ENCODE data around the gene SLC30A1.

Gene SLC30A1

DNA sequence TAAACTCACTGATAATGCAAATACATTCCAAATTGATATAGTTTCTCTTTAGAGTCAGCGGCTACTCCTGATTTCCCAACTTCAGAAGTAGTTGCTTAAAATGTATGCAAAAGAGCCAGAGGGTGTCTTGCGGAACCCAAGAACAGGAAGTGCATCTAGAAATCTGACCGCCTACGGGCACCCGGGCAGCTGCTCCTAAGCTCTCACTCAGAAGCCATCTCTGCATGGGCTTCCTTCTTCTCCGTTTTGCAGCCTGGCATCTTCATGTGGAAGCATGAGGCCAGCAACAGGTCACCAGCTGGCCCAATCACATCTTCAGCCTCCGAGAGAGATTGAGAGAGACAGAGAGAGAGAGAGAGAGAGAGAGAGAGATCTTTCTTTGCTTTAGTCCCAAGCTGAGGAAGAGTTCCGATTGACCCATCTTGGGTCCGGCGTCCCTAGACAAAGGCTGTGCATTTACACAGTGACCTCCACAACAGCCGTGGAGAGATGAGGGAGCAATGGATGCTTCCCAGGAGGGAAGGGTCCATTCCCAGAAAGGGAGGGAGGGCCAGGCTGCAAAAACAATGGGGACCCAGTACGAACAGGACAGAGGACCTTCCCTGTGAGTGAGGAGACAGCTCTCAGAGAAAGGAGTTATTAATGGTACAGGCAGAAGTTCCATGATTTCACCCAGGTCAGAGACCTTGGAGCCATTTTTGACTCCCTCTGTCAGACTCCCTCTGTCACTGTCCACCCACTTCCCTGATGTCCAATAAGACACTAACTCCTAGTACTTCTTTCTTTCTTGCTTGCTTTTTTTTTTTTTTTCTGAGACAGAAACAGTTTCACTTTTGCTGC is 28.2 kb upstream of the SLC30A1 start:
- DNase-seq, result peak; percentile 17

DNA sequence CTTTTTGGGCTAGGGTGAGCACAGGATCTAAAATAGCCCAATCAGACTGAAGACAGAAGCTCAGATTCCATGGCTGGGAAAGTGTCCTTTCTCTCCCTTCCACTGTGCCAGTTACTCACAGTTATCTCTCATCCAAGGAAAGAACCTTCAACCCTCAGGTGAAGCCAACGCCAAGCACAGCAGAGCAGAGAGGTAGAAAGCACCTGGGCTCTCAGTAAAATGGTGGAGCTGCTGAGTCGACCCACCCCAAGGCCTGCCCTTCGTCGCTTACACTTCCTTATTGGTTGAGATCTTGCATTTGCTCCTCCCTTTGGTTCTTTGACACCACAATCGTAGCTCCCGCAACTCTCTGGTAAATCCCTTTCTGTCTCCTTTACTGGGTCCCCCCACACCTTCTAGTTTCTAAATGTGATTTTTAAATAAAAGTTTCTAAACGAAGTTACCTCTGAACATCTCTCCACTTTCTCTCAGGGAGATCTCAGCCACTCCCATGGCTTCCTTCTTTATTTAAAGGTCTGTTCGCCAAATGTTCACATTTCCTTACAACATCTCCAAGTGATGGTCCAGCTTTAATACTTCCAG is 27.5 kb upstream of the SLC30A1 start:
- peak; percentile 11 for DNase-seq

DNA sequence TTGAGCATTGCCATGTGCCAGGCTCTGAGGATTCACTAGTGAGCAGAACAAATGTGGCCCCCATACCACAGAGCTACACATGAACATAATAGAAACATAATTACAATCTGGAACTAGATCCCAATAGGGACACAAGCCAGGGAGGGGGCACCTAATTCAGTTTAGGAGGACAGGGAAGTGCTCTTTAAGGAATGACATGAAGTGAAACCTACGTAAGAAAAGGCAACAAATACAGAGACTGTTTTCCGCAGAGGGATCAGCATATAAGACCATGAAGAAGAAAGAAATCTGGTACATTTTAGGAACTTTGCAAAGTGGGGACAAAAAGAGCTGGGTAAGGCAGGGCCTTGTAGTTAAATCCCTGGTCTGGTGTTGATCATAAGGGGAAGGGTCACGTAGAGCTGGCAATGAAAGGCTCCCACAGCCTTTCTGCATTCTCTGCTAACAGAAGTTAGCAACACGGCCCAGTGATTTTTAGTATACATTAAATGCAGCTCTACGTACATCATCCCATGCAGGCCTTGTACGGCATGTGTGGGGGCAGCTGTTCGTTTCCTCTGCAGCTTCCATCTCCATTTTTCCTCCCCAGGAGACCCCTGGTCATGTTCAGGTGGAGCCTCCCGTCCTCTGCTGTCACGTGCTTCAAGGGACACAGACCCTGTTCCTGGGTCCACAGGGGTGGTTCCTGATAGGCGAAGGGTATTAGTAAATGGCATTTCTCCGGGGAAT is 26.8 kb upstream of the SLC30A1 start:
- DNase-seq, result no peak

DNA sequence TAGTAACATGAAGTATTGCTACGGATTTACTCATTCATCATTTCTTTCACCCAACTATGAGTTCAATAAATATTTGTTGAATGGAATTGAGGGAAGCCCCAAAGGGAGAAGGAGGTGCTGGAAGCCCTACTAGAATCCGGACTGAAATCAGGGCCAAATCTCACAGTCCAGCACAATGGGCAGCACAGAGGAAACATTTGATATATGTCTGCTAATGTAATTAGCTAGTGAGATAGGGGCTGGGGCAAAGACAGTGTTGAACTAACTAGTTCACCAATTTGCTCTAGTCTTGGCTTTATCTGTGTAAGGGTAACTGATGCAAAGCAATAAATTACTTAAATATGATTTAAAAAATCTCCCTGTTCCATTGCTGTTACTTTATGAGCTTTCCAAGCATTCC is 26.1 kb upstream of the SLC30A1 start:
- DNase-seq, result no peak

DNA sequence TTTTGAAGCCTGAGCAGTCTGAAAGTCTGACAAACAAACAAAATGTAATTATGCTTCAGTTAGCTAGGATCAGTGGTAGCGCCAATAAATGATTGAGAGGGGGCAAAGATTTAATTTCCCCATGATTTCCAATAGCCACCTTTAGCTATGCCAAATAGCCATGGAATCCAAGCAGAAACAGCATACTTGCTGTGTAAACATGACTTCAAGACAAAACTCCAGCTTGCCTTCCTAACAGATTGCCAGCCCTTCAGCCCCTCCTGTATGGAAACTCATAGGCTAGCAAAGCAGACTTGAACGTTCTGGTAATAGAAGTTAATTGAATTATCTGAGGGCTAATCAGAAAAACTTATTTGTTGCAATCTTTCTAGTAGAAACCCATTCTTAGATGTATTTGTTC is 25.6 kb upstream of the SLC30A1 start:
- no peak for DNase-seq

DNA sequence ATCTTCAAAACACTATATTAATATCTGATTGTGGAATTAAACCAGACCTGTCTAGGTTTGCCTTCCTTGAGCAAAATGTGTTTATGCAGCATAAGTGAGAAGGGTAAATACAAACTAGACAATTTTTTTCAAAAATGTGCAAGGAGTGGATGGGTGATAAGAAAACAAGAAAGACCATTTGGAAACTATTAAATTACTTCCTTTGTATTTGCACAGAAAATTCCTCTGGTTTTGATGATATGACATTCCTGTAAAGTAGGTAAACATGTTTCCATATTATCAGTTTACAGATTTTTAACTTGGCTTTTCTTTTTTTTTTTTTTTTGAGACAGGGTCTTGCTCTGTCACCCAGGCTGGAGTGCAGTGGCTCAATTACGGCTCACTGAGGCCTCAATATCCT is 24.8 kb upstream of the SLC30A1 start:
- DNase-seq, result no peak

DNA sequence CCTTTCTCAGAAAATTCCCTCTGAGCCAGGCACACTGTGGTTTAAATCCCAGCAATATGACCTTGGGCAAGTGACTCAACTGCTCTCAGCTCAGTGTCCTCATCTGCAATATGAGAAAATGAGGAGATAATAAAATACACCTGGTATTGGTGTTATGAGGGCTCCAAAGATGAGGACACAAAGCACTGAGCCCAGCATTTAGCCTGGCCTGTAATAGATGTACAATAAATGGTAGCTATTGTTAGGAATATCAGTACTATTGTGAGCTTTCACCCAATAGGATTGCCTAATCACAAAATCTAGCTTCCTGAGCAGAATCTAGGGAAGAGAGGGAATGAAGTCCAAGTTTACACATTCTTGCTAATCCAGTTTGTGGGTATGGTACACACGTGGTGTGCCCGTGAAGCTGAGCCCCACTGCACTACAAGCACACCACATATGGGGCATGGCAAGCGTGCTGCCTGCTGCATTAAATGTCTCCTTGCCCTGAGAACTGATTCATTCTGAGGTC is 24.3 kb upstream of the SLC30A1 start:
- no peak for DNase-seq

DNA sequence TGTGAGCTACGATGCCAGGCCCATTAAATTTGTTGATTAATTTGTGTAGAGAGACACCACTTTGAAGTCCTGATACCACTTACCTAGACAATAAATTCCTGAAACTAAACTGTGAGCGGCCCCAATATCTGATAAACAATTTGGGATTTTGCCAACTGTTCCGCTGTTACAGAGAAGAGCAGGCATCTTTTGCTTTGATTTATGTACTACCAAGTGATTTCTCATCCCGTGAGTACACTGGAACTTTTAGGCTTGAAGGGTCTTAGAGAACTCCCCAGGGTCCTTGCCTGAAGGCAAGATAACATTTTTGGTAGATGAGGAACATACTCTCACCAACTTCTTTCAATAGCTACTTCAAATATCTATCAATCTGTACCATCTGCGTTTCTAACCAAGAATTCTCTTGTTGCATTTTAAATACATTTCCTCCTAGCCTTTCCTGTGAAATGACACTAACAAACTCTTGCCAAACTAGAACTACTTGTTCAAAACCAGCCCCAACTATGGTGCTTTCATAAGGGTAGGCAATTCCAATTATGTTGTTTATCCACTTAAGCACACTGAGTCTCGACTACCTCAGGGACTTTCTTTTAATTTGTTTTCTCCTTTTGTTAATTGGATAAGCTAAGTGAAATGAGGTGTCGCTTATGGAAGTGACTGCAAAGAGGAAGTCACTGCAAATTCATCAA is 23.2 kb upstream of the SLC30A1 start:
- no peak for DNase-seq

DNA sequence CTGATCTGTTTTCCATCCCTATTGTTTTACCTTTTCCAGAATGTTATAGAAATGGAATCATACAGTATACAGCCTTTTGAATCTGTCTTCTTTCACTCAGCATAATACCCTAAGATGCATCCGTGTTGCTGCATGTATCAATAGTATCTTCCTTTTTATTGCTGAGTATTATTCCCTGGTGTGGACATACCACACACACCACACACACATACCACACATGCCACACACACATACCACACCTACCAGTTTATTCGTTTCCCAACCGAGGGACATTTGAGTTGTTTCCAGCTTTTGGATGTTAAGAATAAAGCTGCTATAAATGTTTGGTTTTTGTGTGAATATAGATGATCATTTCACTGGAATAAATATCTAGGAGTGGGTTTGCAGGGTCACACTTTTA is 22.2 kb upstream of the SLC30A1 start:
- DNase-seq, result no peak

DNA sequence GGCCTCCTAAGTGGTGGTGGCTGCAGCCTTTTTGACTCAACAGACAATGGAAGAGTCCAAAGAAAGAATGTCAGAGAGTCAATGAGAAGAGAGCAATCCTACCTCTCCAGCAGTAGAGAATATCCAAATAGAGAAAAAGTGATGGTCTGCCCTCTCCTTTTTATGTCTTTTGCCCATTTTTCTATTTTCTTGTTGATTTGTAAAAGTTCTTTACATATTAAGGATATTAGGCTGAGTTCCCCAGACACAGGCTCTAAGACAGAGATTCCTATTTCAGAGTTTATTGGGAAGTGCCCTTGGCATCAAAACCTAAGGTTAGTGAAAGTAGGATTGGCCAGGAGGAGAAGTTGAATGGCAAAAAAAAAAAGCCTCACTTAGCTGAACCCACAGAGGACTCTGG is 20.3 kb upstream of the SLC30A1 start:
- no peak for DNase-seq

DNA sequence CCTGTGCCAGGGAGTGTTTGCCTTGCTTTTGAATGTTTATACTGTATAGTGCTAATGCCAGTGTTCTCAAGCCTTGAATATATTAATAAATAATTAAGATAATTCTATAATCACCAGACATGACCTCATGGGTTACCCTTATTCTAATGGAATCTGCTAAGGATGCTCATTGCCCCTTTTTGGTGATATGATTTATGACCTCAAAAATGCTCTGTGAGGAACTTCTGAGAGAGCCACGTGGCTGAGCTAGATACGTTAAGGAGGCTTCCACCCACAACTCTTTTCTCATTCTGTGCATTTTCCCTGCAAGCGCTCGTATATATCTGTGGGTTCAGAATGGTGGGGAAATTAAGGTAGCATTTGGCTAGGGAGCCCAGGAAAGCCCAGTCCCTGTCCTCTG is 19.6 kb upstream of the SLC30A1 start:
- no peak for DNase-seq

DNA sequence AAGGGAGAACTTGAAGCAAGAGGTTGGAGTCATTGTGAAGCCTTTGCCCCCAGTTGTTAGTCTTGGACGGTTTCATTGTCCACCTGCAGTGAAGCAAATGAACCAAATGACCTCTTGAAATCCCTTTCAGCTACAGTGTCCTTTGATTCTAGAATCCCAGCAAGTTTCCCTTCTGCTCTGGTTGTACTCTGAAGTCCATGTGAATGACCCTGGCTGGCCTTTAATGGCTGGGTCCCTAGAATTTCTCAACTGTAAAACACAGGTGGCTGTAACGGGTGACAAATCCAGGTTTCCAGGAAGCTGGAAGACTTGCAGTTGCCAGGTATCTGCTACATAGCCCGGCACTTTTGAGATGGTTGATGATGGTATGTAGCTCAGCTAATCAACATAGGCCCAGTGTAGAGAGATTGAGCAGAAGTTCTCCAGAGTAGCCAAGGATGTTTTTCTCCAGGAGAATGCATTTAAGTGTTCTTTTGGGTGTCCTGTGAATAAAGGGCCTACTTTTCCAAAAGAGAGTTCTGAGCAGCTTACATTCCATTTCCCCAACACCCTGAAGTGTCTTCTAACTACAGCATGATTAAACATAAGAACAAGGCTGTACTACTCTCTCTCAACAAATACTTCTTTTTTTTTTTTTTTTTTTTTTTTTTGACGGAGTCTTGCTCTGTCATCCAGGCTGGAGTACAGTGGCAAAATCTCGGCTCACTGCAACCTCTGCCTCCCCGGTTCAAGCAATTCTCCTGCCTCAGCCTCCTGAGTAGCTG is 17.6 kb upstream of the SLC30A1 start:
- no peak for DNase-seq

DNA sequence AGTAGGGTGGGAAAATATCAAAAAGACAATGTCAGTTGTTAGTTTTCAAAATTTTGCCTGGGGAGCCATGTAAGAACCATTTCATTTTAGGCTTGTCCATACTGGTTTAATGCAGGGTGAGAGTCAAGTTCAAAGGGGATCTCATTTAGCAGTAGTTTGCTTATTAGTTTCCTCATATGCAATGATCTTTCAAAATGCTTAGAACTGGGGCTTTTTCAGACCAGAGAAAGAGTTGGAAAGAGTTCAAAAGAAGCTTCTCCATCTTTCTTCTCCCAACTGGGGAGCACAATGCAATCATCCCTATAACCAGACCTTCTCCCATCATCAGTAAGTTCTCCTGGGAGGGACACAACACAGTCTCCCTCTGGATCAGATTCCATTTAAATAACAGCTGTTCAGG is 16.5 kb upstream of the SLC30A1 start:
- no peak for DNase-seq

DNA sequence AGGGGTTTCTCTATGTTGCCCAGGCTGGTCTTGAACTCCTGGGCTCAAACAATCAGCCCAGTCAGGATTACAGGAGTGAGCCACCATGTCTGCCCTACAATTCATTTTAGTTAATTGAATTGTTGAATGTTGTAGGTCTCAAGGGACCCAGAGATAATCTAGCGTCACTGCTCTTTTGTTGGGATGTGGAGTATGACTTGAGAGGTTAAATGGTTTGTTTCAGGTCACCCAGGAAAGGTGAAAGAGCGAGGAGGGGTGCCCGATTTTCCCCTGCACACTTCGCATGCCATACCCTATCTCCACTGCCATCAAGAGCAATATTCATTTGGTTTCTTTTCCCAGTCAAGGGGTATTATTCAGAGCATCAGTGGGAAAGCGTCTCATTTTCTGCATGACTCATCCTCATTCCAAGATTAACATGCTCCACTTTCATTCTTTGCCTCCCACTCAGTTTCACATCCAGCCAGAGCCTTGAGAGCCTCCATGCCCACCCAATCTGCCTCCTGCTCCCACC is 13.1 kb upstream of the SLC30A1 start:
- DNase-seq, result no peak

DNA sequence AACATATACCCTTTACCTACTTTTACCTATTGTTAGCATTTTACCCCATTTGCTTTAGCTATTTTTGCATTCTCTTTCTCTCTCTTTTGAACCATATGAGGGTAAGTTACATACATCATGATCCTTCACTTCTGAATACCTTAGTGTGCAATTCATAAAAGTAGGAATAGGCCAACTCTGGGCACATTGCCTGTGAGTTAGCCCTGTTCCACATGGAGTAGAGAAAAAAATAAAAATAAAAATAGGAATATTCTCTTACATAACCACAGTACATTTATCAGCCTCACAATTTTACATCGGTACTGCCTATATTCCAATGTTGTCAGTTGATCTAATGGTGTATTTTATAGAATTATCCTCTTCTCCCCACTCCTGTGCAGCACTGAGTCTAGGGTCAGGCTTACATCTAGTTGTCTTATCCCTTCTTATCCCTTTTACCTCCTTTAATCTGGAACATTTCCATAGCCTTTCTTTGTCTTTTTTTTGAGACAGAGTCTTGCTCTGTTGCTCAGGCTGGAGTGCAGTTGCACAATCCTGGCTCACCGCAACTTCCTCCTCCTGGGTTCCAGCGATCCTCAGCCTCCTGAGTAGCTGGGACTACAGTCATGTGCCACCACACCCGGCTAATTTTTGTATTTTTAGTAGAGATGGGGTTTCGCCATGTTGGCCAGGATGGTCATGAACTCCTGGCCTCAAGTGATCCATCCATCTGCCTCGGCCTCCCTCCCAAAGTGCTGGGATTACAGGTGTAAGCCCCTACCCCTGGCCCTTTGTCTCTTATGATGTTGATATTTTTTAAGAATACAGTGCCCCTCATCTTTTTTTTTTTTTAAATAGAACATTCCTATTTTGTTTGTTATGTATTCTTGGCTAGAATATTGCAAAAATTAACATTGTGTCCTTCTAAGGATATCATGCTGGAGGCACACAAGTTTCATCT is 11.1 kb upstream of the SLC30A1 start:
- DNase-seq, result no peak

DNA sequence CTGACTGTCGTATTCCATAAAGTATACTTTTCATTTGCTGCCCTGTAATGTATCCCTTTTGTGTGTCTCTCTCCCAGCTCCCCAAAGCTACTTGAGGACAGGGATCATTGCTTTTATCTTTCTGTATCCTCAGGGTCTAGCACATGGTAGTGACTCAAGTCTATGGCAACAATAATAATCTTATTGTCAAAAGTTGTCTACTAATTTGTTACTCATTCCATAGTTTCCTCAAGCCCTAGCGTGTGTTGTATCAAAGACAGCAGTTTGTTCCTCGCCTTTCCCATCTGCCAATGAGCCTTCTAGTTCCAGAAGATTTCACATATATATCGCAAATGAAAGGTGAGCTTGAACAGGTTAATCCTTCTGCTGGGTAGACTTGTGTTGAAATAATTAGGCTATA is 9.8 kb upstream of the SLC30A1 start:
- no peak for DNase-seq

DNA sequence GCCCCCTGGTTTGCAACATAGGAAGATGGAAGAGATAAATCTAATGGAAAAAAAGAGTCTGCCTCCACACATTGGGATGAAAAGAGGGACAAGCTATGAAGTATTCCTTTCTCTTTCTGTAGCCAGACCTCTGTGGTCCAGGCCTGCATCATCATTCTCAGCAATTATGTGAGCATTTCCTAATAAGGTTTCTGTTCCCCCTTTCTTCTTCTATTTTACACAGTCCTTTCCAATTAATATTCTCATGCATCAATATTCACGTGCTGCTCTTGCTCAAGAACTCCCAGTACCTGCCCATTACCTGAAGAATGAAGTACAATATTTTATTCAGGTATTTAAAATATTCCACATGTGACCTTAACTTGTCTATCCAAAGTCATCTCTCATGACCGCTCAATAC is 8.2 kb upstream of the SLC30A1 start:
- no peak for DNase-seq

DNA sequence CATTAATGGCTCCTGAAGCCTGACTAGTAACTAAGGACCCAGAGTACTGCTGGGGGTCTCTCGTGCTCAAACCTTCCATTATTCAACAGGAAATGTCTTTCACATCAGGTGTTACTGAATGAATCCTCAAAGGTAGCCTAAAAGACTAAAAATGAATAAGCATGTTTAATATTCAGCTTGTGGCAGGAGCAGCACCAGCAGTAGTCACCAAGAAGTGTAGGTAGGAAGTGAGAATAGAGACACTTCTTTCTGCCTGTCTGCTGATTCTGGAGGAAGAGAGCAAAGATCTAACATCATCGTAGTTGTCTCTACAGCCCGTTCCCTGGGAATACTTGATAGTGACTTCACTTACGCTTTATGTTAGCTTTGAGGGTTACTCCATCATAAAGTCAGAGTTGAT is 7.6 kb upstream of the SLC30A1 start:
- no peak for DNase-seq

DNA sequence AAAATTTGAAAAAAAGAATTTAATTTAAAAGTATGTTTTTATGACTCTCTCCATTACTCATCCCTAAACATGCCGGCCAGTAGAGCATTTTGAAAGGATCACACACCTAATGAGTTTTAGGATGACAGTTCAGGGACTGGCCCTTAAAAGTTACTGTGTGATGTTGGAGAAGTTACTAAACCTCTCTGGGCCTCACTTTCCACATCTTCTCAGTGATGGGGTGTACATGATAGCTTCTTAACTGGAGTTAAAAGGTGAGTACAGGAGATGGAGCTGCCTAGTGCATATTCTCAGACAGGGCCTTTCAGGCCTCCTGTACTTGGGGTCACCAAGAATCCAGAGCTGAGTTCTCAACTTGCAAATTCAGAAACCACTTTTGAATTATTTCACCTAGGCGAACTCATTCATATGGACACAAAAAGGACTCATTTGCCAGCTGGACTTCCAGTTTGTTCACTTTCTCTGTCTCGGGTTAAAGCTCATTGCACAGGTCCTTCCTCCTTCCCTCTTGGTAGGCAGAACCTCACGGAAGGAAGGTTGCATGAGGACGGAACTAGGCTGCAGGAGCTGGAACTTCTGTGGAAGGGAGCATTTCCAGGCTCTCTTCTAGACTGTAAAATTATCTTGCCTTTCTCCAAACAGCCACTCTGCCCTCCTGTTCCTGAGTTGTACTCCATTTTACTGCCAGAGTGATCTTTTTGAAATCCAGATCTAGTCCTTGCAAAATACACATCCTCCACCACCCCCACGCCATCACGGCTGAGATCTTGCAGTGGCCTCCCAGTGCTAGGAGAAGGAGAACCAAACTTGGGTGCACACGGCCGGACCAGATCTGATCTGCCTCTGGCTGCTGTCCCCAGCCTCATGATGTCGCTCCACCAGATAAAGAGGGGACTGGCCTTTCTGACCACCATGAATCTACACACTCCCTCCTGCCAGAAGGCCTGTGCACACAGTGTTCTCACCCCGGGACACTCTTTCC is 4.3 kb upstream of the SLC30A1 start:
- DNase-seq, result no peak

DNA sequence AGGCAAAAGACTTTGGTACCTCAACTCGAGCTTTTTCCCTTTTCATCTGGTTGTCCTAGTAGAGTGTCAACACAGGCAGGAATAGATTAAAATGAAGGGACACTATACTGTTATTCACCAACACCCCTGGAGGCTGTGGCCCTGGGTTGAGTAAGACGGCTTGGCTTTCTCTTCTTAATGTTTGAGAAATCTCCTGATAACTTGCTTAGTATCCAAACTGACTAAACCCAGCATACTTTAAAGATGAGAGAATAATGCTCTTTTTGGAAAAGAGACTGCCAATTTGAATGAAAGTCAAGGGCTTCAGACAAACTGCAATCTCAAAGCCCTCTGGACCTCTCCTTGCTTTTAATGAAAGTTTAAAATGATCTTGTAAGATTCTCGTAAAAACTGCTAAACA is 2.6 kb upstream of the SLC30A1 start:
- no peak for DNase-seq
